Umbilical cord (tissue), 1 donor: Measurements from ENCODE around the gene WASHC2C. TPM values are rescaled to one million over a fixed set of nuclear protein-coding genes. Genes with fewer than 3 reads are reported as not detected.

Experiments
- total RNA-seq: library from RNA; depleted of rRNA; stranded (reverse); fragments of >200 nt; gene quantifications from one replicate; pipeline ENCODE4 v1.2.3, GENCODE V29; 2014; ENCODE audit warnings: low replicate concordance; ENCODE audit not compliant: insufficient read depth

Gene WASHC2C
- total RNA-seq, 1 donor from 2014 or later: 15.4 TPM

Other genes starting within 250 kb of the WASHC2C start
- 39.5 TPM for gene ZFAND4, start 54.5 kb upstream of the WASHC2C start, total RNA-seq
- 4.6 TPM for gene AGAP4, start 120.2 kb downstream of the WASHC2C start, total RNA-seq
- gene TIMM23, start 245.2 kb downstream of the WASHC2C start, total RNA-seq: 73.2 TPM